ENCODE data around the gene NGEF.

The NGEF gene

DNA sequence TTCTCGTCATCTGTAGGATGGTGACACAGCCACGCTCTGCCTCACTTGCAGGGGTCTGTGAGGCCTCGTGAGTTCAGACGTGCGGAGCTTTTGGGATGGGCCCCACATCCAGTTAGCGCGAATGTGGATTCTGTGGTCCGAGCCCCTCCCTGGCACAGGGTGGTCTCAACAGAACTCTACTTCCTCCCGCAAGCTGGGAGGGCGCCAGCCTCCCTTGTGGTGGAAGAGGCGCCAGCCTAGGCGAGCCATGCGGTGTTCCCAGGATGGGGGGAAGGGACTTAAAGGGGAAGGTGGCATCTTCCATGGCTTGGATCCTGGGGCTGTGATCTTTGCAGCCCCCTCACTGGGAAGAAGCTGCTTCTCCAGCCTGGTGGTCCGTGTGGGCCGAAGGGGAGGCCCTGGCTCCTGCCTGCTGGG is 141.6 kb downstream of the NGEF start:
- TF ChIP-seq CTCF (conservative IDR thresholded peaks at IDR 0.05) (no peak), ZFX (IDR thresholded peaks at IDR 0.05) (no peak)
- no peak overlapping the region for H3K27ac ChIP-seq

DNA sequence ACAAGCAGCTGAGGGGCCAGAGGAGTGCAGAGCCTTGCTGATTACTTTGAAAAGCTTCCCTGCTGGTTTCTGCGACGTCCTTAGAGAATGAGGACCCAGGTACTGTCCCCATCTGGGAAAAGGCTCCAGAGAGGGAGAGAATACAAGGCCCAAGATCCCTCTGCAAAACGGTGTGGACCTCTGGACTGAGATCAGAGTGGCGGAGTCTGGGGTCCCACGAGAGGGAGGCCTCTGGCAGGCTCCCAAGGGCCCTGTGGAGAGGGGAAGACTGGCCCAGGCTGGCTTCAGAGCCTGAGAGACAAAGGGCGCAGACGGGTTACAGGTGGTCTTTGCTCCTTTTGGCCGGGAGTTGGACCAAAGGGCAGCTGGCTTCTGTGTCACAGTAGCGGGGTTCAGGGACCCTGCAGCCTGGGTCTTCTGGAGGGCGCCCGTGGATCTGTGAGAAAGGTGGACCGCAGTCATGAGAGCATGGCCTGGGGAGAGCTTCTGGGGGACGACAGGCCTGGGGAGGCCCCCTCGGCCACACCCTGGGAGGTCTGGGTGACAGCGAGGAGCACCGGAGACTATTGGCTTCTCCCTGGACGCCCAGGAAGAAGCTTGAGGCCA is 142.2 kb downstream of the NGEF start:
- TF ChIP-seq ZFX (IDR thresholded peaks at IDR 0.05) (no peak), CTCF (conservative IDR thresholded peaks at IDR 0.05) (no peak)
- H3K27ac ChIP-seq = no peak overlapping the region

DNA sequence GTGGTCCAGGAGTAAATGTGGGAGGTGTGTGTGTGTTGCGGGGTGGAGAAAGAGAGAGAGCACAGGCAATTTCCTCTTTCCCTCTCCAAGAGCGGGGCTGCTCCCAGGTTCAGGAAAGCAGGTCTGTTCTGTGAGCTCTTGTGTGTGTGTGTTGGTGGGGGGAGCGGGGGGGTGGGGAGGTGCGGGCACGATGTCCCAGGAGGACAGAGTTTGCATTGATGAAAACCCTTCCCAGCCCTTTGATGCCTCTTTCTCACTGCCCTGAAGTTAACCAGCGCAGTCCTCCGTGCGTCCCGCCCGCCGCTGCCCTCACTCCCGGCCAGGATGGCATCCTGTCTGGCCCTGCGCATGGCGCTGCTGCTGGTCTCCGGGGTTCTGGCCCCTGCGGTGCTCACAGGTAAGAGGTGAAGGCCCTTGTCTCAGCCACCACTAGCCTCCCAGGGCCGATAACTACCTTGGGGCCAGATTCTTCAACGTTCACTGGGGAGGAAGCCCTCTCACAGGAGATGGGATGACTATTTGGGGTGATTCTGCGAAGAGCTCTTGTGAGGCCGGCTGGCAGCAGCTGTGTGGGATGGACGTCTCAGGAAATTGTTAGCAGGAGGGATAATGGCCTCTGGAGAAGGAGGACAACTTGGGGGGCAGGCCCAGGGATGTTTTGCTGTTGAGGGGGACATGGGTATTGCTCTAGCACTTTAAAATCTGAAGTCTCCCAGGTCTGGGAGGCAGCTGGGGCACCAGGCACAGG is 142.9 kb downstream of the NGEF start, which contains the start of gene SNORC:
Gene SNORC, plus strand, starts transcription at position 247 of the 748 bp plus-strand sequence. Its CDS starts 78 bp downstream, at position 325.
- no peak within 1 kb of the TSS for H3K27ac ChIP-seq
- no peak for TF ChIP-seq CTCF (conservative IDR thresholded peaks at IDR 0.05)
- TF ChIP-seq ZFX (IDR thresholded peaks at IDR 0.05) = no peak

DNA sequence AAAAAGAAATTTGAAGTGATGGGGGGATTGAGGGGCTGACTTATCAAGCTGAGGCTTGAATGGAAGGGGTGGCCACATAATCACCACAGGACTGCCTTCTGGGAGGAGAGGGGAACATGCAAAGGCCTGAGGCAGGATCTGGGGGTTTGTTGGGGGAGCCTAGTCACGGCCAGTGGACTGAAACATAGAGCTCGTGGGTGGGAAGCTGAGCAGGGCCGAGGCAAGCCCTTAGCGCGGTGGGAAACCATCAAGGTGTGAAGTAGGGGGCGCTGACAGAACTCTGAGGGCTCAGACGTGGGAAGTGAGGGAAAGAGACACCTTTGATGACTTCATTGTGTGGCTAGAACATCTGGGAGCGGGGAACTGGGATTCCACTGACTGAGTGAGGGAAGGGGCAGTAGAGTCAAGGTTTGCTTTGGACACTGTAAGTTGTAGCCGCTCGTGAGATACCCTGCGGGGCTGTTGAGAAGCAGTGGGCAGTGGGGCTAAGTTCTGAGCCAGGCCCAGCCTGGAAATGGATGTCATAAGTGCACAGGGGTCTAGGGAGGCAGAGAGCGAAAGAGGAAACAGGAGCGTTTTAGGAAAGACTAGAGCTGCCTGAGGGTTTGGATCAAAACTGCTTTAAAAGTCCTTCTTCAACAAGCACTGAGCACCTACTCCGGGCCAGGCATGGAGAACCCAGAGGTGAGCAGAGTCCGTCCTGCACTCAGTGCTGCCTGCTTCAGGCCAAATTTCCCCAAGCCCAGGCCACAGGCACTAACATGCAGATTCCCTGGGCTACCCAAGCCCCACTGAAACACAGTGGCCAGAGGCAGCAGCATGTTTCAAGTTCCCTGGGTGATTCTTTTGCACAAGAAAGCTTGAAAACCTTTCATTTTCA is 143.7 kb downstream of the NGEF start:
- H3K27ac ChIP-seq = no peak overlapping the region

GRCh38 chr2:232866104-232866503 is 147.0 kb downstream of the NGEF start:
- no peak overlapping the region for H3K27ac ChIP-seq
- TF ChIP-seq CTCF (conservative IDR thresholded peaks at IDR 0.05) (no peak), ZFX (IDR thresholded peaks at IDR 0.05) (no peak)

More for the DNA sequence above, 143.7 kb downstream of the NGEF start:
- TF ChIP-seq ZFX (IDR thresholded peaks at IDR 0.05) (no peak), CTCF (conservative IDR thresholded peaks at IDR 0.05) (no peak)

- TF ChIP-seq ZFX (IDR thresholded peaks at IDR 0.05) (no peak), CTCF (conservative IDR thresholded peaks at IDR 0.05) (no peak)
Measured at GRCh38 chr2:232865165-232865564, 147.9 kb downstream of the NGEF start.

More at GRCh38 chr2:232865165-232865564, 147.9 kb downstream of the NGEF start:
- no peak overlapping the region for H3K27ac ChIP-seq
